HG03575 (cell line): ENCODE data around the gene PPP1R2B.
"Not testable (repeated sequence)": the region's sequence is repeated elsewhere in the genome, so short reads cannot be mapped to it uniquely, and the experiment has no call there.

ENCODE experiments used
- ATAC-seq: cut with Tn5 transposase; IDR thresholded peaks from one replicate; pipeline ENCODE4 v1.9.1; 2021; ENCODE audit not compliant: unreplicated experiment, insufficient number of reproducible peaks, low FRiP score; ENCODE audit errors: extremely low read depth

PPP1R2B gene

DNA sequence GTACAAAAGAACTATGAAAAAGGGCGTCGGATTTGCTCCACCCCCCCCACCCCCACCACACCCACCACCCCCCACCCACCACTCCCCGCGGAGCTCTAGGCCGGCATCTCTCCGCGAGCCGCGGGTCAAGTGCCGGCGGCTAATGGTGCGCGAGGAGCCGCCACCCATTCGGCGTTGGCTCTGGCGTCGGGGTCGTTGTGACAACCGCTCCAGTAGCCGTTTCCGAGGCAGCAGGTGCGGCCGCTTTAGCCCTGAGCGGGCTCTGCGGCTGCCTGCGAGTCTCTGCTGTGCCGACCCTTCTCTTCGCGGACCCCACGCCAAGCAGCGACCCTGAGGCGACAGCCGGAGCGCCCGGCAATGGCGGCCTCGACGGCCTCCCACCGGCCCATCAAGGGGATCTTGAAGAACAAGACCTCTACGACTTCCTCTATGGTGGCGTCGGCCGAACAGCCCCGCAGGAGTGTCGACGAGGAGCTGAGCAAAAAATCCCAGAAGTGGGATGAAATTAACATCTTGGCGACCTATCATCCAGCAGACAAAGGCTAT, at the start of gene PPP1R2B:
Gene PPP1R2B, plus strand, starts transcription at position 90 of the 546 bp plus-strand sequence. Its CDS starts 268 bp downstream, at position 358.
- ATAC-seq = no peak

DNA sequence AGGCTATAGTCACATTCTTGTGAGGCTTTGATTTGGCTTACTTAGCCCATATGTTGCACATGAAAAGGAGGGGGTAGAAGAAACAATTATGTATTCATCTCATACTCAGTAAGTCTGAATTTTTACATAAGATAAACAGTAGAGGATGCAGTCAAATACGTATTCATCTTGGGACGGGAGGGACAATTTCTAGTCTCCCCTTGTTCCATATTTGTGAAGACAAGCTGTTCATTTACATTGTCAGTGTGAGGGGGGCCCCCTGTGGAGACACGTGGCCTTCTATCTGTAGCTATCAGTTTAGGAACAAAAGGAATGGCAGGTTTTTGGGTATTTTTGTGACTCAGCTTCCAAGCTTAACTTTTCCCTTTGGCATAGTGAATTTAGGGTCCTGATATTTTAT, 49.2 kb upstream of the PPP1R2B start:
- ATAC-seq = no peak

DNA sequence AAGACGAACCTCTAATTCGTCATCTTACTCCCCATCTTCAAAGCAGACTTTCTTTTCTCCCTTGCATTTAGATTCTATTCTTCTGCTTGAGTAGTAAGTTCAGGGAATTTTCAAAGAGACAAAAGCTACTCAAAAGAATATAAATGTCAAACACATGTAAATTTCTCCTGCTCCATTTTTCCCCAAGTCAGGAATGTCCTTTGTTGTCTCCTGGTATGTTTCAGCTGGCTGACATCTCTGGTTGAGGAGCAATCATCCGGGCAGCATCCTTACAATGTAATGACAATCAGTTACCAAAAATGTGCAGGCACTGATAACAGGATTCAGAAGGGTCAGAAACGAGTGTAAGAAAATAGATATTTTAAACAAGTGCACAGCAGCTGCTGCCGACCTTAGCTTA, 47.6 kb upstream of the PPP1R2B start:
- no peak for ATAC-seq

DNA sequence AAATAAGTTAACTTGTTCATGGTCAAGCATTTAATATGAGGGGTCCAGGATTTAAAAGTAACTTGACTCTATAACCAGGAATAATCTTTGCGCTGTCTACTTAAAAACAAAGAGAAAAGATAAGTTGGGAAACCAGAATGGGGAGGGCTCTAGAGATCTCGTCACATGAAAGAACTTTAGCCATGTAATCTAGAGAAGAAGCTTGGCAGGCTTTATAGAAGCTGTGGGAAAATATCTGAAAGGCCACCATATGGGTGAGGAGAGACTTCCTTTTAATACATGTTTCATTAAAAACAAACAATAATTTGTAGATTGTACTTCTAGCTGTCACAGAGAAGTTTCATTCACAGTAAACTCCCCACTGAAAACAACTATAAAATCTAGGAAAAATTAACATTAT, 46.7 kb upstream of the PPP1R2B start:
- ATAC-seq = no peak

DNA sequence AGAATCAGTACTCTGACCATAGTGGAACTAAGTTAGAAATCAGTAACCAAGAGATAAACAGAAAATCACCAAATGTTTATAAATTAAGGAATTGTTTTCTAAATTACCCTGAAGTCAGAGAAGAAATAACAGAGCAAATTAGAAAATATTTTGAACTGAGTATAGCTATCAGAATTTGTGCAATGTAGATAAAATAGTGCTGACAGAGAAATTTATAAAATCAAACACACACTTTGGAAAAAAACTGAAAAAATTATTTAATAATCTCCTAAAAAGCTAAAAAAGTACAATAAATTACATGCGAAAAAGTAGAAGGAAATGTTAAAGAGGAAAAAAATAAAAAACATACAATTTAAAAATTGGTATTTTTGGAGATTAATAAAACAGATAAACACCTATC, 37.1 kb upstream of the PPP1R2B start:
- ATAC-seq = no peak

DNA sequence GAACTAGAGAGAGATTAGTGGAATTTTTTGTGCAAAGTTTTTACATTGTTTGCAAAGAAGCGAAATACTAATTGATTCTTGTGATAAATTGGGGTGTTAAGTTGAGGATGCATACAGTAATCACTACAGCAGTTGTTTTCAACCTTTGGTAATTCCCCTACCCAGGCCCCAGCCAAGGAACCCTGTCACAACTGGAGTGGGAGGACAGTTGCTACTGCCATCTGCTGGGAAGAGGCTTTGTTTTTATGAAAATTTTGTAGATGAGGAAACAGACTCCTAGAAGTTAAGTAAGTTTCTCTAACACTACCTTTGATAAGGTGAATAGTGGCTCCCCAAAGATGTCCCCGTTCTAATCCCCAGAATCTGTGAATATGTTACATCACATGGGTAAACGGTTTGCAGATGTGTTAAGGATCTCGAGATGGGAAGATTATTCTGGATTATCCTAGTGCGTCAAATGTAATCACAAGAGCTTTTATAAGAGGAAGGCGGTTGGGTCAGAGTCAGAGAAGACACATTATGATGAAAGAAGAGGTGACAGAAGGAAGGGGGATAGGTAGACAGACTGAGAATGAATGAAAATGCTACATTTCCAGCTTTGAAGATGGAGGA, 34.0 kb upstream of the PPP1R2B start:
- ATAC-seq = no peak

DNA sequence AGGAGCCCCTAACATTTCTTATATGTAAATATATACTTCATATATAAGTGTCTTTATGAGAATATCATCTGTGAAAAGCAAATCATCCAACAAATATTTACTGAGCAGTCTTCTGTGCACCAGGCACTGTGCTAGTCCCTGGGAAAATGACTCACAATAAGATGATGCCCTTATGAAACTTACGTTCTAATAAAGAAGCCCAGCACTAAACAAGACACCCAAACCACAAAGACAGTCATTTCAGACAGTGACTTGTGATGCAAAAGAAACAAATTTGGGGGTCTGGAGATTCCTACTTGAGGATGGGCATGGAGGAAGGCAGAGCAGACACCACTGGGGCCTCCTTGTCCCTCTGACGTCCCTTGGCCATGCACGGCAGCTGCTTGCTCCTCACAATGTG, 30.6 kb upstream of the PPP1R2B start:
- ATAC-seq = no peak

DNA sequence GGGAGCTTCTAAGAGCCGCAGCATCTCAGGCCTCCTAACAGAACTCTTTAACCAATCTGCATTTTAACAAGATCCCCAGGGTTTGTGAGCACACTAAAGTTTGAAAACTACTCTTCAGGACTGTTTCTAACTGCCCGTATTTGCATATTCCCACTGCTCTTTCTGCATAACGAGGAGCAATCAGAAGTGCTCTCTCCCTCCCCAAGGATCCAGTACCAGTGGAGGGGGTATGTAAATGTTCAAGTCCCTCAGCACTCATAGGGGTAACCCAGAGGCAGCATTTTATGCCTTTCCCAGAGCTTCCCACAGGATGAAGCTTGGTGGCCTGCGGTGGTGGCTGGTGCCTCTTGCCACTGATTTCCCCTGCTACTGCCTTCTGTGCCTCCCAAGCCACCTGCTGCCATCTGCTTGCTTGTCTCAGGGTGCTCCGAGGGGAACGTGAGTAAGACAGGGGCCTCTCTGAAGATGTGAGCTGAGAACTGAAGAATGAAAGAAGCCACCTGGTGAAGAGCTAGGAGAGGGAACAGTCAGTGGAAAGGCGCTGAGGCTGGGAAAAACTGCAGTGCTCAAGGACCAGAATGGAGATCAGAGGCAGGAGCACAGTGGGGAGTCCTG, 30.0 kb upstream of the PPP1R2B start:
- ATAC-seq = no peak

DNA sequence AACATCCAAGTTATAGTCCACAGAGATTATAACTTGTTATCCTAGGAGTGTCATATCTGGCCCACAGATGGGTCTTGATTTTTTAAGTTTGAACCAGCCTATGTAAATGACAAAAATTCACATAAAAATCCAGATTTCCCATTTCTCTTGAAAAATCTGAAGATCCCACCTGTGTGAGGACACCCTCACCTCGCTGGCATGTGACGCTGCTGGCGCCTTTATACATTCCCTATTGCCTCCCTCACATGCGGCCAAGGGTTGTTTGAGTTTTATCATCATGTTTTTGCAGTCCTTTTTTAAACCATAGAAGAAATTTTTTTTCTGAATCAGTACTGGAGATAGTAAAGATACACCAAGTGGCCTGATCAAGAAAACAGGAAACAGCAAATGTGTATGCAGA, 25.9 kb upstream of the PPP1R2B start:
- ATAC-seq = no peak

DNA sequence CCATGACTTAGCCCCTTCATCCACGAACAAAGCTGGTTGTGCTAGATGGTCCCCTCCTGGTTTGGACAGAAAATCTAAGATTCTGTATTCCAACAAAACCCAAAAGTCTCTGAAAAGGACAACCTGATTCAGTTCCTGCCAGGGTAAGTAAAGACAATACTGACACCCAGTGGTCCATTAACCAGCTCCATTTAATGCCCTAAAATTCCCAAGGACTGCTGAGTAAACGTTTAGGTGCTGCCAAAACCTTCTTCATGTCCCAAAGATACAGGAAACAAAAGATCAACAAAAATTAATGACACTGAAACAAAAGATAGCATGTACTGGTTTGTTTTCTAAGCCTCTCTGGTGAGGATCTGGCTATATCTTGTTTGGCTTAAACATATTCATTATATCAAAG, 25.3 kb upstream of the PPP1R2B start:
- ATAC-seq = no peak

DNA sequence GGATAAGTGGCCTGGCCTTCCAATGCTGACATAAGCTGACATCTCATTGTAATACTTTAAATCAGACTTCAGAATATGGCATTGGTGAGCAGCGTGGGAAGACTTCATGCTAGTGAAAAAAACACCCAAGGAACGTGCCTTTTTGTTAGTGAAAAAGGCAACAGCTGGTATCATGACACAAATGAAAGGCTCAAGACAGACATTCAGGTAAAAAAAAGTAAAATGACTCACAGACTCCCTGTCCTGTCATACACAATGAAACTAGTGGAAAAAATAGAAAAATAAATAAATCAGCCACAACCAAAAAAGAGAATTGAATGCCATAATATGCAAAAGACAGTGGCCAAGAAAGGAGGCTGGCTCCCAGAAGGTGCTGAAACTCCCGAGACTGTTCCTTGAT, 24.4 kb upstream of the PPP1R2B start:
- ATAC-seq = no peak

DNA sequence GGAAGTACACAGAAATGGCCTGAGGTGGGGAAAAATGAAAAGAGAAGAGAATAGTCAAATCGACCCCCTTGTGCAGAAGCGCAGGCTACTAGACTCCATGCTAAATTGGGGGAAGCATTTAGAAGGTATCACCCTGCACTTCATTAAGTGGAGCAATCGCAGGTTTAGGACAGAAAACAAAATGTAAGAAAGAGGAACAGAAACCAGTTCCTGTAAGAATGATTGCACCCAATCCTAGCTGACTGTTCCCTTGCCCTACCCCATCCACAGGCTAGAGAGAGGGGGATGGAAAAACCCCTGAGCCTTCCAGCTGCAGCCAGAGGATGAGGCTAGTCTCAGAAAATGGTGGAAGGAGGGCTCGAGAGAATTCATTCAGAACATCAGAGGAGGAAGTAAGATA, 23.9 kb upstream of the PPP1R2B start:
- ATAC-seq = no peak

DNA sequence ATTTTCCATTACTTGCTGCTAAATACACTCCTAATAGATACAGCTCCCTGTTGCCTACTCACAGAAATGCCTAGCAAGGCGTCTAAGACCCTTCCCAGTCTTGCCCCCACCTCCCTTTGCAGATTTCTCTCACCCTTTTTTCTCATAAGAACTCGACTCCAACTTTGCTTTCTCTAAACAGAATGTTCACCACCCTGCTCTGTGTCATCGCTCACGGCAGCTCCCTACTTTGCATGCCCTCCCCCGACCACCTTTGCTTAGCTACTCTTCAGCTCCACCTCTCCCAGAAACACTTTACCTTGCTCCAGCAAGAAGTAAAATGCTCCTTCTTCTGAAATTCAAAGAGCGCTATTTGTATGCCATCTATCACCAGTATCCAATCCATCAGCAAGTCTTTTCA, 15.2 kb upstream of the PPP1R2B start:
- ATAC-seq = no peak

DNA sequence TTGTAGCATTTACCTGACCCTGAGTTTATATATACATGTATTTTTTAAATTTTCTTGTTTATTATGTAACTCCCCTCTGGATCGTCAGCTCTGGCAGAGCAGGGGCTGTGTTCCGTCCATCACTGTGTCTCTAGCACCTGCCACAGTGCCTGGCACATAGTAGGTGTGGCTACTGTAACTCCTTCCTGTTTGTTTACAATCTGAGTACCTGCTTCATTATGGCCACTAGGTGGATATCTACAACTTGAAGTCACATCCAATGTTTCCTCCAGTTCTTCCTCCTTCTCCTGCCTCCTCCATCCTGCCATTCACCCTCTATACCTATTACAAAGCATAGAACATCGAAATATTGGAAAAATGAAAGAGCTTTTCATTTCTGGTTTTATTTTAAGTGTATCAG, 14.2 kb upstream of the PPP1R2B start:
- ATAC-seq = no peak

DNA sequence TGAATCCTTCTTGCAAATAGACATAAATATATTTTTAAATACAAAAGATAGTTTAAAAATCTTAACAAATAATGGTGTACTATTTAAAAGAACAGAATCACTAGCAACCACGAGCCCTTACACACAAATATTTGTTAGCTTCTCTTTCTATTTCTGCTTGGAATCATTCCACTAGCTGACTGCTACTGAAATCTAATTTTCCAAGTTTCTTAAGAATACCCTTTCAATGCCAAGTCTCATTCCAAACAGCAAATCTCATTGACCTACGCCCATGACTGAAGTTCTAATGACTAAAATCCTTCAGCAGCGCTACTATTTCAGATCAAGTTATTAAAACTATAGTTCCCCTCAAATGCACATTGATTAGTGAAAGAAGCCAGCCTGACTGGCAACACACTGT, 13.2 kb upstream of the PPP1R2B start:
- no peak for ATAC-seq

DNA sequence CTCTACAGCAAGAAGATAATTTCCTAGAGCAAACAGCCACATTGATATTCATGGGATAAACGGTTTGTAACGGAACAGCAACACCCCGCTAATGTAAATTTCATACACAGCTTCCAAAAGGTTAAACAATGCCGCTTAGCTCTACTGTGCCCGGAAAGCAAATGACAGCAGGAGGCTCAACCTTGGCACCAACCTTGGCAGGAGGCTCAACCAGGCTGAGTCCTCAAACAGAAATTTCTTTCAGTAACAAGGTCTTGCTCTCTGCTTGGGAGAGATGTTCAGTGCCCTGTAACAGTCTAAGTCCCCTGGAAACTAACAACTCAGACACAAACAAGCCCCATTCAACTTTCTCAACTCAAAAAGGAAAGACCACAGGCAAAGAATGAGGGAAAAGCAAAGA, 11.1 kb upstream of the PPP1R2B start:
- ATAC-seq = no peak

DNA sequence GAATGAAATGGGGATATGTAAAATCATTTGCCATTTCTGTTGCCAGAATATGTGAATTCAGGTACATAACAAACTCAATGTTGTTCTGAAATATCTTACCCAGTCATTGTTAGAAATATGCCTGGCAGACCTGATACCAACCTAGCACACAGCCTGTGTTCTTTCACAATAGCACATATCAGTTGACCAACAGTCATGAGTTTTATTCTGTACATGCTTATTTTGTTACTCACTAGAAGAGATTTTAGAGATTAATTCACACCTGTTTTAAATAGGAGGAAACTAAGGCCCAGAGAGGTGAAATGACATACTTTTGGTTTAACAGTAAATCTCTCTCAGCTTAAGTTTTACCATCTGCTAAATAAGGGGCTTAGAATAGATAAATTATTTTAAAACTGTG, 8.4 kb upstream of the PPP1R2B start:
- no peak for ATAC-seq

DNA sequence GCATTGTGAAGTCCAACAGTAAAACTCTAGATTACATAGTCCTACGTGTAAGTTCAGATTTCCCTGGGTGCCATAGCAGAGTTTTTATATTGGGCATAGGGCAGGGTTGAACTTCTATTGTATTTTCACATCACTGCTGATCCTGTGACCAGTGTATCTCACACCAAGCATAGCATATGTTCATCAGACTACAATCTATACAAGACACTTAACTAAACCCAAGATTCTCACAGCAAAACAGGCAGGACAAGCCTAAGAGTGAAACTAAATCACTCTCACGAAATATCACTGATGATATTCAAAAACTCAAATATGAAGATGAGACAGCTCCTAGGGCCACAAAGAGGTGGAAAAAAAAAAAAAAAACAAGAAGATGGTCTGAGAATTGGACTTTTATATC, 3.2 kb upstream of the PPP1R2B start:
- ATAC-seq = no peak

DNA sequence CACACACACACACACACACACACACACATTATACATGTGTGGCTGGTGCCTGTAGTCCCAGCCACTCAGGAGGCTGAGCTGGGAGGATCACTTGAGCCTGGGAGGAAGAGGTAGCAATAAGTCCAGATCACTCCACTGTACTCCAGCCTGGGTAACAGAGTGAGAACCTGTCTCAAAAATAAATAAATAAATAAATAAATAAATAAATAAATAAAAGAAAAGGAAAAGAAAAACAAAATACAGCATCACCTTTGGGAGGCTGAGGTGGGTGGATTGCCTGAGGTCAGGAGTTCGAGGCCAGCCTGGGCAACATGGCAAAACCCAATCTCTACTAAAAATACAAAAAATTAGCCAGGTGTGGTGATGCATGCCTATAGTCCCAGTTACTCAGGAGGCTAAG, 1.6 kb upstream of the PPP1R2B start:
- ATAC-seq = not testable (repeated sequence)

DNA sequence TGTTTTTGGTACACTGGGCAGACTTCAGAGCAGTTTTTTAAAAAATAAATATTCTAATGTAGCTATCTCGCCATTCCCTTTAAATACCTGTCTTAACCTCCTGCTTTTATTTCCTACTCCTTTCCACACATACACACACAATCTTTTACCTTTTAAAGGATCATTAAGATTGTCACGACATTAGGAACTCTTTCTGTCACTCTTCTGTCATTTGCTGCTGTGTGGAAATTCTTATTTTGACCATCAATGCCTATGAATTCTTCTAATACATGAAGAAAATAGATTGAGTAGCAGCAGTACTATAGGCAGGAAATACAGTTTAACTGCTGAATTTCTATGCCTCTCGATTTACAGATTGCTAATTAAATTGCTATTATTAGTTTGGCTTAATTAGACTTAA, 1.8 kb downstream of the PPP1R2B start:
- no peak for ATAC-seq

DNA sequence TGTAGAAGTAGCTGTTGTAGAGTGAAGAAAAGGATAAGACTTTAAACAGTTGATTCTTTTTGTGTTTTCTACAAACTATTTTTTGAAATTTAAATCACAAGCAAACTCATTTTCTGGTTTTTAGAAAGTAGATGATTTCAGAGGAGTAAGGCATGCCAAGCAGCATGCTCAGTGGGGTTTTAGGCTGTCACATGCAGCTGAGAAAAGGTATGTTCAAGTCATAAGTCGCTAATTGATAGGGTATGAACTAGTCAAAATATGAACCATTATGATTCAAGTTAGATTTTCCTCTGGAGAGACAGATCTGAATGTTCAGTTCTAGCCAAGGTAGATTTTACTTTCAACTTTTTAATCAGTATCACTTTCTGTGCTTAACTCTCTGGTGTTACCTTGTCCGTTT, 3.0 kb downstream of the PPP1R2B start:
- not testable (repeated sequence) for ATAC-seq
